Prostate gland (tissue), 2 donors: ENCODE results near the gene BDH1. TPM values are rescaled to one million over a fixed set of nuclear protein-coding genes. Genes with fewer than 3 reads are reported as not detected.

Experiments
- DNase-seq: peaks from one replicate; pipeline ENCODE4 v3.0.0-alpha.2; 2019; ENCODE audit warnings: low spot score
- H3K27ac ChIP-seq, 2 donors: fragments of 200-600 bp; sonication (generic); 2 replicates each; pipeline ENCODE4 v1.5.1; 2017 to 2019
- H3K27me3 ChIP-seq: fragments of 200-600 bp; sonication (generic); replicated peaks from 2 replicates; pipeline ENCODE4 v1.5.1; 2019; ENCODE audit not compliant: insufficient read depth
- H3K36me3 ChIP-seq, 2 donors: fragments of 200-600 bp; sonication (generic); 1 replicate in 1 of 2; 2 replicates in 1 of 2; pipeline versions ENCODE4 v1.5.1 to v1.8.1; 2017 to 2019
- H3K4me1 ChIP-seq: fragments of 200-600 bp; sonication (generic); replicated peaks from 2 replicates; pipeline ENCODE4 v1.5.1; 2019
- H3K4me3 ChIP-seq, 2 donors: fragments of 200-600 bp; sonication (generic); 2 replicates each; pipeline ENCODE4 v1.5.1; 2017 to 2019
- H3K9me3 ChIP-seq: fragments of 200-600 bp; sonication (generic); 2 replicates; pipeline ENCODE4 v1.5.1; 2017
- CTCF ChIP-seq, 4 experiments: fragments of 200-600 bp in 2 of 4; fragments of 450-650 bp in 2 of 4; sonication (generic) in 2 of 4; IDR thresholded peaks; 1 replicate in 3 of 4; 2 replicates in 1 of 4; pipeline ENCODE4 v1.5.1; 2016 to 2019; ENCODE audit warnings: antibody characterized with exemption in 4 of 4, mild to moderate bottlenecking in 2 of 4, moderate library complexity in 2 of 4
- POLR2A ChIP-seq: fragments of 450-650 bp; IDR thresholded peaks from one replicate; pipeline ENCODE4 v1.6.1; 2016; ENCODE audit warnings: antibody characterized with exemption, mild to moderate bottlenecking
- POLR2AphosphoS5 ChIP-seq: sonication (generic); formaldehyde crosslinking; IDR thresholded peaks from one replicate; pipeline ENCODE4 v1.6.1; 2017; ENCODE audit warnings: antibody characterized with exemption
- WGBS: methylation state at CpG from one replicate; pipeline ENCODE4 v1.1.5; 2018; 5-methylcytosine and 5-hydroxymethylcytosine counted together
- intact Hi-C: fragments of 100-400 bp; cut with DNase I; formaldehyde crosslinking; loops from one replicate; pipeline ENCODE4 v1.14.2; 2022
- total RNA-seq, 2 donors: library from RNA; depleted of rRNA; stranded (reverse); fragments of >200 nt; gene quantifications; one replicate each; pipeline ENCODE4 v1.1.0, GENCODE V29; 2016

The BDH1 gene
- total RNA-seq, 2 donors from 2014 or later = 41.1 to 84.3 TPM

GRCh38 chr3:197475997-197476525, 79.7 kb downstream of the BDH1 start:
- intact Hi-C loops = no loop called here
- H3K4me3 ChIP-seq = no peak overlapping the region
- 66% methylated on average over 5 of the region's 5 CpGs for WGBS
- no peaks in the 10 kb centered on the region for H3K9me3 ChIP-seq
- H3K36me3 ChIP-seq = no peaks in the 10 kb centered on the region
- no peaks in the 10 kb centered on the region for H3K4me1 ChIP-seq
- TF ChIP-seq CTCF (IDR thresholded peaks at IDR 0.05) = no peak
- no peak for TF ChIP-seq POLR2A
- no peak for TF ChIP-seq POLR2AphosphoS5
- H3K27ac ChIP-seq = no peak overlapping the region
- DNase-seq = no peak
- no peaks in the 10 kb centered on the region for H3K27me3 ChIP-seq

- WGBS = 83% methylated on average over 3 of the region's 3 CpGs
- no peak for TF ChIP-seq POLR2A
- TF ChIP-seq POLR2AphosphoS5 = no peak
- TF ChIP-seq CTCF (IDR thresholded peaks at IDR 0.05) = no peak
- no peak overlapping the region for H3K27ac ChIP-seq
- intact Hi-C loops = no loop called here
- DNase-seq = no peak
- H3K27me3 ChIP-seq = no peaks in the 10 kb centered on the region
- H3K9me3 ChIP-seq = no peaks in the 10 kb centered on the region
- H3K36me3 ChIP-seq = no peaks in the 10 kb centered on the region
- H3K4me3 ChIP-seq = no peak overlapping the region
- H3K4me1 ChIP-seq = no peaks in the 10 kb centered on the region
Measured at GRCh38 chr3:197475514-197475913, 80.3 kb downstream of the BDH1 start.

- TF ChIP-seq CTCF (IDR thresholded peaks at IDR 0.05) = no peak
- no peak for TF ChIP-seq POLR2A
- no peak for TF ChIP-seq POLR2AphosphoS5
- intact Hi-C loops = no loop called here
- Histone ChIP-seq H3K4me3 (no peak overlapping the region), H3K36me3 (no peaks in the 10 kb centered on the region), H3K27ac (no peak overlapping the region), H3K9me3 (no peaks in the 10 kb centered on the region), H3K4me1 (no peaks in the 10 kb centered on the region), H3K27me3 (no peaks in the 10 kb centered on the region)
- 97% methylated on average over 2 of the region's 2 CpGs for WGBS
- DNase-seq = no peak
Measured at GRCh38 chr3:197472151-197472550, 83.6 kb downstream of the BDH1 start.

GRCh38 chr3:197471221-197472010, 84.4 kb downstream of the BDH1 start:
- intact Hi-C loops = no loop called here
- no peak overlapping the region for H3K27ac ChIP-seq
- H3K4me1 ChIP-seq = no peaks in the 10 kb centered on the region
- no peak for DNase-seq
- WGBS = 89% methylated on average over 10 of the region's 10 CpGs
- TF ChIP-seq POLR2A = no peak
- no peaks in the 10 kb centered on the region for H3K27me3 ChIP-seq
- H3K4me3 ChIP-seq = no peak overlapping the region
- H3K36me3 ChIP-seq = no peaks in the 10 kb centered on the region
- no peaks in the 10 kb centered on the region for H3K9me3 ChIP-seq

- peak; percentile 63 for DNase-seq
Measured at GRCh38 chr3:197468866-197469382, 86.8 kb downstream of the BDH1 start.

More at GRCh38 chr3:197468866-197469382, 86.8 kb downstream of the BDH1 start:
- H3K4me1 ChIP-seq = no peaks in the 10 kb centered on the region
- intact Hi-C loops = no loop called here
- H3K27ac ChIP-seq = no peak overlapping the region
- WGBS = 31% methylated on average over 5 of the region's 5 CpGs
- no peaks in the 10 kb centered on the region for H3K36me3 ChIP-seq
- H3K4me3 ChIP-seq = no peak overlapping the region
- TF ChIP-seq POLR2AphosphoS5 = peak; percentile 46
- no peak for TF ChIP-seq CTCF (IDR thresholded peaks at IDR 0.05)
- TF ChIP-seq POLR2A = no peak
- H3K9me3 ChIP-seq = no peaks in the 10 kb centered on the region
- no peaks in the 10 kb centered on the region for H3K27me3 ChIP-seq
